Activated naive CD4-positive, alpha-beta T cell treated with anti-CD3 and anti-CD28 coated beads, Interleukin-2, amount 10 ng/mL, durations not matched to agents 7 days and 5 days (primary cell): ENCODE measurements around the gene CLIP4.

Experiments
- CTCF ChIA-PET: fragments of 350-600 bp; sonication (Branson Sonifier 250); formaldehyde crosslinking; loops from one replicate; lab custom pipeline; 2021; ENCODE audit warnings: antibody characterized with exemption; lab: Charles Lee
- DNase-seq: peaks from one replicate; pipeline ENCODE4 v3.0.0-alpha.2; 2020
- H3K27ac Mint-ChIP-seq: one replicate; pipeline ENCODE4 v1.8.0; 2021; ENCODE audit warnings: mild to moderate bottlenecking, moderate library complexity, mixed read lengths
- H3K27me3 Mint-ChIP-seq: one replicate; pipeline ENCODE4 v1.8.0; 2021; ENCODE audit warnings: mild to moderate bottlenecking, mixed read lengths
- H3K36me3 Mint-ChIP-seq: one replicate; pipeline ENCODE4 v1.8.0; 2021; ENCODE audit warnings: mixed read lengths
- H3K4me1 Mint-ChIP-seq: one replicate; pipeline ENCODE4 v1.8.0; 2021; ENCODE audit warnings: mixed read lengths
- H3K4me3 Mint-ChIP-seq: one replicate; pipeline ENCODE4 v1.8.0; 2021; ENCODE audit warnings: mild to moderate bottlenecking, moderate library complexity, mixed read lengths
- H3K9me3 Mint-ChIP-seq: one replicate; pipeline ENCODE4 v1.8.0; 2021; ENCODE audit warnings: mixed read lengths

CLIP4 gene

GRCh38 chr2:29218550-29219125, 103.4 kb downstream of the CLIP4 start:
- H3K27me3 Mint-ChIP-seq = peaks cover 7% of the 10 kb centered on the region
- no peak for DNase-seq
- no peak overlapping the region for H3K27ac Mint-ChIP-seq
- H3K4me3 Mint-ChIP-seq = no peak overlapping the region
- CTCF ChIA-PET = no interaction called here
- H3K9me3 Mint-ChIP-seq = no peaks in the 10 kb centered on the region
- no peaks in the 10 kb centered on the region for H3K36me3 Mint-ChIP-seq
- no peaks in the 10 kb centered on the region for H3K4me1 Mint-ChIP-seq

- no peak for DNase-seq
- Mint-ChIP-seq H3K4me1 (no peaks in the 10 kb centered on the region), H3K9me3 (no peaks in the 10 kb centered on the region), H3K27ac (no peak overlapping the region), H3K27me3 (peaks cover 5% of the 10 kb centered on the region), H3K4me3 (no peak overlapping the region), H3K36me3 (no peaks in the 10 kb centered on the region)
- CTCF ChIA-PET = no interaction called here
Observed at GRCh38 chr2:29219374-29219773, 104.2 kb downstream of the CLIP4 start.

GRCh38 chr2:29220506-29221270, 105.5 kb downstream of the CLIP4 start:
- CTCF ChIA-PET = no interaction called here

GRCh38 chr2:29222381-29223179, 107.4 kb downstream of the CLIP4 start:
- DNase-seq = no peak
- H3K4me1 Mint-ChIP-seq = no peaks in the 10 kb centered on the region
- no peak overlapping the region for H3K4me3 Mint-ChIP-seq
- H3K27ac Mint-ChIP-seq = no peak overlapping the region
- H3K36me3 Mint-ChIP-seq = no peaks in the 10 kb centered on the region
- peaks cover 21% of the 10 kb centered on the region for H3K27me3 Mint-ChIP-seq
- CTCF ChIA-PET = no interaction called here
- H3K9me3 Mint-ChIP-seq = no peaks in the 10 kb centered on the region

More at GRCh38 chr2:29220506-29221270, 105.5 kb downstream of the CLIP4 start:
- H3K4me1 Mint-ChIP-seq = no peaks in the 10 kb centered on the region
- DNase-seq = no peak
- H3K4me3 Mint-ChIP-seq = no peak overlapping the region
- H3K27me3 Mint-ChIP-seq = peaks cover 12% of the 10 kb centered on the region
- no peaks in the 10 kb centered on the region for H3K36me3 Mint-ChIP-seq
- H3K27ac Mint-ChIP-seq = no peak overlapping the region
- no peaks in the 10 kb centered on the region for H3K9me3 Mint-ChIP-seq

GRCh38 chr2:29223257-29223656, 108.0 kb downstream of the CLIP4 start:
- H3K4me3 Mint-ChIP-seq = no peak overlapping the region
- peaks cover 28% of the 10 kb centered on the region for H3K27me3 Mint-ChIP-seq
- DNase-seq = no peak
- H3K9me3 Mint-ChIP-seq = no peaks in the 10 kb centered on the region
- H3K27ac Mint-ChIP-seq = no peak overlapping the region
- CTCF ChIA-PET = no interaction called here
- no peaks in the 10 kb centered on the region for H3K36me3 Mint-ChIP-seq
- H3K4me1 Mint-ChIP-seq = no peaks in the 10 kb centered on the region

GRCh38 chr2:29223851-29224692, 108.9 kb downstream of the CLIP4 start:
- Mint-ChIP-seq H3K27me3 (peaks cover 32% of the 10 kb centered on the region), H3K4me1 (no peaks in the 10 kb centered on the region), H3K36me3 (no peaks in the 10 kb centered on the region), H3K27ac (no peak overlapping the region), H3K4me3 (no peak overlapping the region), H3K9me3 (no peaks in the 10 kb centered on the region)
- CTCF ChIA-PET = no interaction called here
- no peak for DNase-seq

- Mint-ChIP-seq H3K36me3 (no peaks in the 10 kb centered on the region), H3K27ac (no peak overlapping the region), H3K4me3 (no peak overlapping the region), H3K9me3 (no peaks in the 10 kb centered on the region), H3K27me3 (peaks cover 39% of the 10 kb centered on the region), H3K4me1 (no peaks in the 10 kb centered on the region)
- CTCF ChIA-PET = no interaction called here
- DNase-seq = no peak
Observed at GRCh38 chr2:29224693-29225551, 109.7 kb downstream of the CLIP4 start.

GRCh38 chr2:29225814-29226213, 110.6 kb downstream of the CLIP4 start:
- no peaks in the 10 kb centered on the region for H3K36me3 Mint-ChIP-seq
- CTCF ChIA-PET = no interaction called here
- H3K27ac Mint-ChIP-seq = no peak overlapping the region
- peaks cover 45% of the 10 kb centered on the region for H3K27me3 Mint-ChIP-seq
- H3K4me1 Mint-ChIP-seq = no peaks in the 10 kb centered on the region
- no peaks in the 10 kb centered on the region for H3K9me3 Mint-ChIP-seq
- H3K4me3 Mint-ChIP-seq = no peak overlapping the region
- DNase-seq = no peak

GRCh38 chr2:29226375-29226774, 111.2 kb downstream of the CLIP4 start:
- H3K27ac Mint-ChIP-seq = no peak overlapping the region
- no peaks in the 10 kb centered on the region for H3K4me1 Mint-ChIP-seq
- no peaks in the 10 kb centered on the region for H3K9me3 Mint-ChIP-seq
- CTCF ChIA-PET = no interaction called here
- DNase-seq = no peak
- H3K4me3 Mint-ChIP-seq = no peak overlapping the region
- no peaks in the 10 kb centered on the region for H3K36me3 Mint-ChIP-seq
- peaks cover 45% of the 10 kb centered on the region for H3K27me3 Mint-ChIP-seq

- H3K4me3 Mint-ChIP-seq = no peak overlapping the region
- H3K4me1 Mint-ChIP-seq = no peaks in the 10 kb centered on the region
- H3K9me3 Mint-ChIP-seq = no peaks in the 10 kb centered on the region
- H3K36me3 Mint-ChIP-seq = no peaks in the 10 kb centered on the region
- peaks cover 48% of the 10 kb centered on the region for H3K27me3 Mint-ChIP-seq
- no peak for DNase-seq
- CTCF ChIA-PET = no interaction called here
- H3K27ac Mint-ChIP-seq = no peak overlapping the region
Observed at GRCh38 chr2:29226808-29227207, 111.6 kb downstream of the CLIP4 start.

GRCh38 chr2:29227935-29228675, 112.9 kb downstream of the CLIP4 start:
- CTCF ChIA-PET = interaction anchor here (0.9 kb wide), 1 partner anchor 269 kb away, joined by 3 read pairs; no protein-coding TSS in a partner anchor
- H3K27ac Mint-ChIP-seq = no peak overlapping the region

GRCh38 chr2:29228947-29229346, 113.7 kb downstream of the CLIP4 start:
- Mint-ChIP-seq H3K9me3 (no peaks in the 10 kb centered on the region), H3K4me1 (no peaks in the 10 kb centered on the region), H3K27ac (no peak overlapping the region), H3K4me3 (no peak overlapping the region), H3K36me3 (no peaks in the 10 kb centered on the region), H3K27me3 (peaks cover 51% of the 10 kb centered on the region)
- DNase-seq = no peak
- CTCF ChIA-PET = no interaction called here

More at GRCh38 chr2:29227935-29228675, 112.9 kb downstream of the CLIP4 start:
- DNase-seq = no peak
- Mint-ChIP-seq H3K4me1 (no peaks in the 10 kb centered on the region), H3K9me3 (no peaks in the 10 kb centered on the region), H3K27me3 (peaks cover 51% of the 10 kb centered on the region), H3K4me3 (no peak overlapping the region), H3K36me3 (no peaks in the 10 kb centered on the region)

- Mint-ChIP-seq H3K4me1 (no peaks in the 10 kb centered on the region), H3K36me3 (no peaks in the 10 kb centered on the region), H3K27ac (no peak overlapping the region), H3K4me3 (no peak overlapping the region), H3K9me3 (no peaks in the 10 kb centered on the region), H3K27me3 (peaks cover 47% of the 10 kb centered on the region)
- CTCF ChIA-PET = no interaction called here
- DNase-seq = no peak
Observed at GRCh38 chr2:29229640-29230039, 114.4 kb downstream of the CLIP4 start.
